ENCODE data around the gene CBARP.

The CBARP gene

DNA sequence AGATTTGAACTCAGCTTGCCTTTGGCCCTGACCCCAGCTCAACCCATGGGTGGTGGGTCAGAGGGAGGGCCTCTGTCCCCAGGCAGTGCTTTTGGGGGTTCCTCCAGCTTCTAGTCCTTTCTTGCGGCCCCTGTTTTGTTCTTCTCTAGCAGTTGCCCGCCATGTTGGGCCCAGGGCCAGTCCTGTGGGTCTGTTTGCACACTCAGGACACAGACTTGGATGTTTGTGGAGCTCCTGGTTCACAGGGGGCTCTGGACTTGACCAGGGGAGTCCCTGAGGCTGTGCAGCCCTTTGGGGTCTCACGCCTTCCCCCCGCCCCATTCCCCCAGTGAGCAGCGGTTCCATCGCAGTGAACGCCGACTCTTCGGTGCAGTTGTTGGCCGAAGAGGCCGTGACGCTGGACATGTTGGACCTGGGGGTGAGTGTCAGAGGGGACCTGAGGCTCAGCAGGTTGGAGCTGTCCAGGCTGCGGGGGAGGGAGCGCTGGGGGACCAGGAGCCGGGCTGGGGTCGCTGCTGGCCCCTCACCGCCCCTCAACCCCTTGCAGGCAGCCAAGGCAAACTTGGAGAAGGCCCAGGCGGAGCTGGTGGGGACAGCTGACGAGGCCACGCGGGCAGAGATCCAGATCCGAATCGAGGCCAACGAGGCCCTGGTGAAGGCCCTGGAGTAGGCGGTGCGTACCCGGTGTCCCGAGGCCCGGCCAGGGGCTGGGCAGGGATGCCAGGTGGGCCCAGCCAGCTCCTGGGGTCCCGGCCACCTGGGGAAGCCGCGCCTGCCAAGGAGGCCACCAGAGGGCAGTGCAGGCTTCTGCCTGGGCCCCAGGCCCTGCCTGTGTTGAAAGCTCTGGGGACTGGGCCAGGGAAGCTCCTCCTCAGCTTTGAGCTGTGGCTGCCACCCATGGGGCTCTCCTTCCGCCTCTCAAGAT lies 6.2 kb upstream of the CBARP start:
- in situ Hi-C loops (cut with HindIII; ENCODE audit: low sequenced_read_pairs): no loop called here

DNA sequence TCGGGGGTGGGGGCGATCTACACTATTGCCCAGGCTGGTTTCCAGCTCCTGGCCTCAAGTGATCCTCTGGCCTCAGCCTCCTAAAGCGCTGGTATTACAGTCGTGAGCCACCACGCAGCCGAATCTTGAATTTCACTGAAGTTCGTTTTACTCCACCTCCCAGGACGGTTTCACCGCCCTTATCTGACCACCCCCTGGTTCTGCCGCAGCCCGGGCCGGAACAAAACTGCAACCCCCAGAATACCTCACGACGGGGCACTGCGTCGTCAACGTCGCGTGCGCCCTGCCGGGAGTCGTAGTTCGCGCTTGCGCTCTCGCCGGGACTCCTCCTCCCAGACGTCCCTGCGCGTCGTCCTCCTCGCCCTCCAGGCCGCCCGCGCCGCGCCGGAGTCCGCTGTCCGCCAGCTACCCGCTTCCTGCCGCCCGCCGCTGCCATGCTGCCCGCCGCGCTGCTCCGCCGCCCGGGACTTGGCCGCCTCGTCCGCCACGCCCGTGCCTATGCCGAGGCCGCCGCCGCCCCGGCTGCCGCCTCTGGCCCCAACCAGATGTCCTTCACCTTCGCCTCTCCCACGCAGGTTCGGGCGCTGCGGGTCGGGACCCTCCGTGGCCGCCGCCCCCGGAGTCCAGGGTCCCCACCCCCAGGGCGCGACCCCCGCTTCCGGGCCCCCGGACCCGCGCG lies 3.8 kb upstream of the CBARP start, which contains the start of gene ATP5F1D:
ATP5F1D (plus strand) TSS at position 335 of the 679 bp plus-strand sequence; CDS start at position 435, 100 bp downstream.
- in situ Hi-C loops (cut with HindIII; ENCODE audit: low sequenced_read_pairs): no loop called here

DNA sequence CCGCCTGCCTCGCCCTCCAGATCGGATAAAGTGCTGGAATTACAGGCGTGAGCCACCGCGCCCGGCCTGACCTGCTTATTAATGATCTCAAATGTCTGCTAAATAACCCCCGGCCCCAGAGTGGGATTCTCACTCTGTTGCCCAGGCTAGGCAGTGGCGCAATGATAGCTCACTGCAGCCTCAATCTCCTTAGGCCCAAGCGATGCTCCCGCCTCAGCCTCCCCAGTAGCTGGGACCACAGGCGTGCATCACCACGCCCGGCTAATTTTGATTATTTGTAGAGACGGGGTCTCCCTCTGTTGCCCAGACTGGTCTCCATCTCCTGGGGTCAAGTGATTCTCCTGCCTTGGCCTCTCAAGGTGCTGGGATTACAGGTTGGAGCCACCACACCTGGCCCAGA lies 3.1 kb upstream of the CBARP start:
- in situ Hi-C loops (cut with HindIII; ENCODE audit: low sequenced_read_pairs): no loop called here

DNA sequence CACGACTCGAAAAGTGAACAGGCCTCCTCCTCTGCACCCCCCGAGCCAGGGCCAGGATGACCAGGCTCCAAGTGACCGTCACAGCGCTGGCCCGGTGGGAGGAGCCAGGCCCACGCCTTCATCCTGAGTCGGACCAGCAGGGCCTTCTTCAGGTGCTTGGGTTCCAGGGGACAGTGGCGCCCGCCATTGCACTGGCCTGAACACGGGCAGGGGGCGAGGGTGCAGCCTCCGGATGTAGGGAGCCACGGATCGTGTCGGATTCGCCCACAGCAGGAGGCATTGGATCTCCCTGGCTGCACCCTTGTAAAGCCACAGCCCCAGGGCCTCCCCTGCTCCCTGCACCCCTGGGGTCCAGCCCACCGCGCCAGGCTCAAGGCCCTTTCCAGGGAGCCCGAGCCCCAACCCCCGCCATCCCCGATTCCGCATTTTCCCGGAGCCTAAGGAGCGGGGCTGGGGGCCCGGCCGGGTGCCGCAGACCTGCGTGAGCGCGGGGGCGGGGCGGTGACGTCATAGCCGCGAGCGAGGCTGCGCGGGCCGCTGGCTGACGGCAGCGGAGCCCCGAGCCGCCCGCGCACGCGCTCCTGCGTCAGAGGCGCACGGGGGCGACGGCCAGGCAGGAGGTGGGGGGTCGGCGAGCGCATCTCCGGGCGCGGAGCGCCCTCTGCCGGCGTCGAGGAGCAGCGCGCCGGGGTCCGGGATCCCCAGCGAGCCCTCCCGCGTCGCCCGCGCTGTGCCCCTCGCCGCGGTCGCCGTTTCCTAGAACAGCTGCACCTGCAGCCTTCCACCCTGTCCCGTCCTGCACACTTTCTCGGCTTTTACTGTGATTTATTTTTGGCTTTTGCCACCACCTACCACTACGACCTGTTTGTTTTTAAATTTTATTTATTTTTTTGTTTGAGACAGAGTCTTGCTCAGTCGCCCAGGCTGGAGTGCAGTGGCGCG lies 2.3 kb upstream of the CBARP start:
- in situ Hi-C loops (cut with HindIII; ENCODE audit: low sequenced_read_pairs): no loop called here

DNA sequence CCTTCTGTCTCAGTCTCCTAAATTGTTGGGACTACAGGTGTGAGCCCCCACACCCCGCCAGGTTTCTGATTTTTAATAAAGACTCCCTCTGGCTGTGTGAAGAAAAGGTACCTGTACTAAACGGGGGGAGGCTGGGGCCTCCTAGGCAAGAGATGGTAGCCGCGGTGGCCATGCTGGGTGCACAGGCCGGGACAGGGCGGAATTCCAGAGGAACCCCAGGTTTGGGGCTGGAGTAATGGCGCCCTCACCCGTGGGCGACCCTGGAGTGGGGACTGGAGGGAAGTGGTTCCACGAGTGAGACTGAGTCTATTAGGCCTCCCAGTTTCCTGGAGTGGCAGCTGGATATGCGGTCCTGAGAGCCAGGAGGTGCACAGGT lies 1.6 kb upstream of the CBARP start:
- in situ Hi-C loops (cut with HindIII; ENCODE audit: low sequenced_read_pairs): no loop called here

DNA sequence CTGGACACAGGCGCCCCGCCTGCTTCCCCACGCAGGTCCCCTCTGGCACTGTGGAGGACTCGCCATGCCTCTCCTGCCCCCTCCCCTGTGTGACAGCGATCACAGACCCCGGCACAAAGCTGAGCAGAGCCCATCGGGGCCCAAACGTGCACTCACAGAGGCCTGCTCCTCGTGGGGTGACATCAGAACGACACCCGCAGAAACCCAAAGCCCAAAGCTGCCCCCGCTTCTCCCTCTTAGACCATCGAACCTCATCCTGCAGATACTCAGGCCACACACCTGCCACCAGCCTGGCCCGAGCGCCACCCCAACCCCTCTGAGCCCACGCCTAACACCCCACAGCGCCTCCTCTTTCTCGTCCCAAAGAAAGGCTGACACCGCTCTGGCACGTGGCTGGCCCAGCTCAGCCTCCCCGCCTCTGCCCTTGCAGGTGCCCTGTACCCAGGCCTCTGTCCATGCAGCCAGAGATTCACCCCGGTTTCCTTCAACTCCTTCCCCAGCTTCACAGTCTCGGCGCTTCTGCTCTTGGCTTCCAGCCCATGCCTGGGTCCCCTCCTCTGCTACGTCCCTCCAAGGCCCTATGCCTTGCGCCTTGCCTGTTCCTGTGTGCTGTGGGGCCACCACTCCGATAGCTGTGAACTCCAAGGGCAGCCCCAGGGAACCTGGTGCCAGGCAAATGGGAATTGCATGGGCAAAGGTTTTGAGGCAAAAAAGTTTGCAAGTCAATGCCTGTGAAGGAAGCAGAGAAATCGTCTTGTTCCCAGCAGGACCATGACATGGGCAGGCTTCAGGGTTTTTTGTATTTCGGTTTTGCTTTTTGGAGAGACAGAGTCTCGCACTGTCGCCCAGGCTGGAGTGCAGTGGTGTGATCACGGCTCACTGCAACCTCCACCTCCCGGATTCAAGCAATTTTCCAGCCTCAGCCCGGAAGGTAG lies 831 bp upstream of the CBARP start:
- in situ Hi-C loops (cut with HindIII; ENCODE audit: low sequenced_read_pairs): no loop called here

DNA sequence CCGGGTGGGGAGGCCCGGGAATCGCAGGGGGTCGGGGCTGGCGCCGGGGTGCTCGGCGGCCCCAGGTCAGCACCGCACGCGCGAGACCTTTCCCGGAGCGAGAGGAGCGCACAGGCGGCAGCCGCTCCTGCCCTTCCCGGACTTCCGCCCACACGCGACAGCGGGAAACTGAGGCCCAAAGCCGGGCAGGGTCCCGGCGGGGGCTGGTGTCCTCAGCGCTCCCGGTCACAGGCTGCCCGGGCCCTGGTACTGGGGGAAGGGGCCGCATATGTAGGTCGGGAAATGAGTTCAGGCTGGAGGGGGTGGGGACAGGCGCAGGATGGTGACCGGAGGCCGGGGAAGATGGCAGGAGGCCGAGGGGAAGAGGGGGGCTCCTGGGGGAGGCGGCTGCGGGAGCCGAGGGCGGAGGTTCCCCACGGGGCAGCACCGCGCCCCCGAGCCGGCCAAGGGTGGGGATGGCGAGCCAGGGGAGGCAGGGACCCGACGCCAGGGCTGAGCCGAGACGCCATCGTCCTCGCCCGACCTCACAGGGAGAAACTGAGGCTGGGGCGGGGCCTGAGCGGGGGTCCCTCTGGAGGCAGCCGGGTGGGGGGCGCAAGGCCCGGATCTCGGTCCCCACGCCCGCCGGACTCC lies 662 bp downstream of the CBARP start:
- in situ Hi-C loops (cut with HindIII; ENCODE audit: low sequenced_read_pairs): no loop called here

DNA sequence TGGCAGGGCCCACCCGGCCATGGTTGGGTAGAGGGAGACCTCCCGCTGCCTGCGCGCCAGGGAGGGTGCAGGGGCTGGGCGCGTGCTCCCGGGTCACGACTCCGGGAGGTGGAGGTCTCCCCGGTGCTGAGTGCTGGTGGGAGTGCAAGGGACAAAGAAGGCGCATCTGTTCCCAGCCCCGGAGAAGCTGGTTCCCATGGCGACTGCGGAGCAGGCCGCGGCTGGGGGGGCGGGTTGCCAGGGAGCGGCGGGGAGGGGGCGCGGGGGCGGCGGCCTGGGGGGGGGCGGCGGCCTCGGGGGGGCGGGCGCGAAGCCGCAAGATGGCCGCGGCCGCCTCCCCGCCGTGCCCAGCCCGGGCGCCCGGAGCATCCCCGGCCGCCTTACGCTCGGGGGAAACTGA lies 1.2 kb downstream of the CBARP start:
- in situ Hi-C loops (cut with HindIII; ENCODE audit: low sequenced_read_pairs): no loop called here

DNA sequence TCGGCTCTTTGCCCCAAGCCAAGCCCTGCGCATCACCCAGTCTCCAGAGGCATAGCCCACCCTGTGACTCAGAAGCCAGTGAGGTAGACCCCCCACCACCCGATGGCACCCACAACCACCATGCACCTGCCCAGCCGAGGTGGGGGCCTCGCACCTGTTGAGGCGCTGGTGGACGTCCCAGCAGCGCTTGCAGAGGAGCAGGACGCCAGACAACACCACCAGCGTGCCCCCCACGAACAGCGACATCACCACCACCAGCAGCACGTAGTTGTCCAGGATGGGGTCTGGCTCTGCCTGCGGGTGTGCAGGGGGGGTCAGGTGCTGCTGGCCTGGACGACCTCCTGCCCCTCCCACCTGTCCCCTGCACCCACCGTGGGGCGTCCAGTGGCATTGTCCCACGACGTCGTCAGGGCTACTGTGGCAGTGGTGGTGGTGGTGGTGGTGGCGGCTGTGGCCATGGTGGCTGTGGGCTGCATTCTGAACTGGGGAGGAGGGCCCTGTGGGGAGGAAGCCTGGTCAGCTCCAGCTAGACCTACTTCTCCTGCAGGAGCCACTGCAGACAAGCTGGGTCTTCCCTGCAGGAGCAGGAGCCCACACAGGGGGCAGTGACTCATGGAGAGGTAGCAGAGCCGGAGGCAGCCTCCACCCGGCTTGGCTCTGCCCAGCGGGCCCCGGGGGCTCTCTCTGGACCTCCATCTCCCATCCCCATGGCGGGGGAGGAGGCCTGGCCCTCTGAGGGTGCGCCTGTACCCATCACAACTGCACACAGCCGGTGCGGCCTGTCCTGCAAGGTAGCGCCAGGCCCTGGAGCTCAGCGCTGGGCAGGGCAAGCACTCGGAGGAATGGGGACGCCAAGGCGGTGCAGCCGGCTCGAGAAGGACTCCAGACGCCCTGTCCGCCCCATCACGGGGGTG lies 1.9 kb downstream of the CBARP start:
- in situ Hi-C loops (cut with HindIII; ENCODE audit: low sequenced_read_pairs): no loop called here

DNA sequence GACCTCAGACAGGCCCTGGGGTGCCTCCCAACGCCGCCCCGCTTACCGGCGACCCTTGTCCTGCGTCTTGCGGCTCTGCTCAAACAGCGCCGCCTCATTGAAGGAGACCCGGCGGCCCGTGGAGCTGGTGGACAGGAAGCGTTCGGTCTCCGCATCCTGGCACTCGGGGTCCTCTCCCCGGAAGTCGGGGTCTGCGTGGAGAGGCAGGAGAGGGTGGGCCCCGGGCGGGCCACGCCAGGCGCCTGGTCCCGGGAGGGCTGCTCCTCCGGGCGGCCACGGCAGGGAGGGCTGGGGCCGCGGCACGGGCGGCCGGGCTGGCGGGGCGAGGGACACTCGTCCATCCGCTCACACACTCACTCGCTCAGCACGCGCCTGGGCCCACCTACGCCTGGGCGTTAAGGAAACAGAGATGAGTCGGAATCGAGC lies 2.8 kb downstream of the CBARP start:
- in situ Hi-C loops (cut with HindIII; ENCODE audit: low sequenced_read_pairs): no loop called here

DNA sequence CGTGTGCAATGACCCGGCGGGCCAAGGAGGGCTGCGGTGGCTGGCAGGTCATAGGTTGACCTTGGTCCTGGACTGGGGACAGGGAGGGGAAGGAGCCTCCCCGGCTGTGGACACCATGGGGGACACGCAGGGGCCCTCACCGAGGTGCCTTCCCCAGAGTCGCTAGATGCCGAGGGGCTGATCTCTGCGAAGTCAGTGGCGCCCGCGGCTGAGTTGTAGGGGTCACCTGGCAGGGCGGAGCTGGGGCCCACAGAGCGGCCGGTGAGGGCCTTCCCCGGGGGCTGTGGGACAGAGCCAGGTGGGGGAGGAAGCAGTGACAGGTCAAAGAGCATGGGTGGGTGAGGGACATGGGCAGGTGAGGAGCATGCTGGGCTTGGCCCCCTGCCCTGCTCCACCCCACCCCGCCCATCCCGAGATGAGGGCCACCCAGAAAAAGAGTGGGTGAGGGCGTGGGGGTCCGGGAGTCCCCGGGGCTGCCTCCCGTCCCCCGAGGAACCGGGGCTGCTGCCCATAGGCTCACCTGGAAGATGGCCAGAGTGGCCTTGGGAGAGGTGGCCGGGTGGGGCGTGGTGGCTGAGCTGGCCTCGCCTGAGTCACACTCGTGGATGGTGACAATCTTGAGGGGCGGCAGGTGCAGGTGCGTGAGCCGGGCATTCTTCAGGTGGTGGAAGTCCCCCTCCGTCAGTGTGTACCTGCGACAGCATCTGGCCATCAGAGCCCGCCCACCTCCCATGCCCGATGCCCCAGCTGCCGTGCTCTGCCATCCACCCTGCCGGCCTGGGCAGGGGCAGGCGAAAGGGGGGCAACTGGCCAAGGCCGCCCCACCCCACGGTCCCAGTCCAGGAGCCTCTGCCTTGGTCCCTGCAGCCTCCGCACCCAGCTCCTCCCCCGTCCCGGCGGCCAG lies 3.5 kb downstream of the CBARP start:
- in situ Hi-C loops (cut with HindIII; ENCODE audit: low sequenced_read_pairs): no loop called here

DNA sequence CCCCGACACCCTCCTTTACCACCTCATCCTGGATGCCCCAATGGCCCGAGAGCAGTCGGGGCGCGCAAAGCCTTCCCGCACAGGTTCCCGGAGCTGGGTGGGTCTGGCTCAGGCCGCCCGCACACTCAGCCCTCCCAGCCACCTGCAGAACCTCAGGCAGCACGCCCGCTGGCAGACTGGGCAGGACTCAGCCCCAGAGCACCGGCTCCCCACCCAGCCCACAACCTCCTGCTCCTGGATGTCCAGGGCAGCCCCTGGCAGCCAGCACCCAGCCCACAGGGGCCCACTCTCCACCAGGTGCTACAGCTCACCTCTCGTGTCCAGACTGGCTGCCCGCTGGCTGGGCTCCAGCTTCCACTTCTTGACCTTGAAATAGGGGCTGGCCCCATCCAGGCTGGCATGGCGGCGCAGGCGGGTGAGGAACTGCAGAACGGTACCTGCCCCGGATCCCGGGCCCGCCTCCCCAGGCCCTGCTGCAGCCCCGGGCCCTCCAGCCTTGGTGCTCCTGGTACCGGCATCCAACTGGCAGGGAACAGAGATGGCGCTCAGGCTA lies 4.6 kb downstream of the CBARP start:
- in situ Hi-C loops (cut with HindIII; ENCODE audit: low sequenced_read_pairs): no loop called here

DNA sequence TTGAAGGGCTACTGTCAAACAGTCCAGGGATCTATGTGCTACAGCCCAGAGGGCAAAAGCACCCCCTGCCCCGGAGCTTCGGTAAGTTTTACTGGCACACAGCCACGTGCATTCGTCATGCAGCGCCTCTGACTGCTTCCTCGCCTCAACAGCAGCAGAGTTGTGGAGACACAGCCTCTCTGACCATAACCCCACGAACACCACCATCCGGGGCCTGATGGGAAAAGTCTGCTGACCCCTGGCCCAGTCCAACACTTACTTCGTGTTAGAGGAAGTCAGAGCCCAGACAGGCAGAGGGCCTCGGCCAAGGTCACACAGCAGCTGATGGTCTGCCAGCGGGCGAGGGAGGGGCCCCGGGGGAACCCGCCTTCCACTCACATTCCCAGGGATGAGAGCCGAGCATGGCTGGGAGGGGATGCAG lies 5.1 kb downstream of the CBARP start:
- in situ Hi-C loops (cut with HindIII; ENCODE audit: low sequenced_read_pairs): no loop called here

DNA sequence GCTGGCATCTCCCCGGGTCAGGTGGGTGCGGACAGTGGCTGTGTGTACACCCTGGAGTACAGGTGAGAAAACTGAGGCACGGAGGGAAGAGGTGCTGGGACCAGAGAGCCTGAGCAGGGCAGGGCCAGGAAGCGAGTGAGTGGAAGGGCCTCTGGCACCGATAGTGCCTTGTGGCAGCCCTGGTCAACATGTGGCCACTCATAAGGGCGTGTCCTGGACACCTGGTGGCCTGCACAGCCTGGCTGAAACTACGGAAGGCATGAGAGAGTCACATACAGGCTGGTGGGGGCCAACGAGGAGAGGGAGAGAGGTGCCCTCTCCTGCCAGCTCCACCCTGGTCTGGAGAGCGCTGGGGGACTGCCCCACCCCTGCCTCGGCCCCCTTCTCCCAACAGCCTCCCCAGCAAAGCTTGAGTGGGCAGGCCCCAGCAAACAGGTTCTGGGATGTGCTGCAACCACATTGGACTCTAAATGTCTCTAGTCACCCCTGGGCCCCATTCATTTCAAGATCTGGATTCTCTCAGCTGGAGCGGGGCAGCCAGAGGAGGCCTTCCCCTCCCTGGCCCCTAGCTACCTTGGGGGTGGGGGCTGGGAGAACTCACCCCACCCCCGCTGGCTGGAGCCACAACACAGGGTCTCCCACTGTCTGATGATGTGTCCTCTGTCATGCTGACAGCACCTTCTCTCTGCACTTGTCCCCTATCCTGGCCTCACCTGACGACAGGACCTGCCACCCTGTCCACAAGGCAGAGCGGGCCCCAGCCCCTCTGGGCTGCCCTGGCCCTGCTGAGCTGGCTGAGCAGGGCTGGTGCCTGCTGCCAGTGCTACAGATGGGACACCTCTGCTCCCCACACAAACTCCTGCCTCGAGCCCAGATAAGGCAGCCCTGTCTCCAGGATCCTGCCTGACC lies 5.8 kb downstream of the CBARP start:
- in situ Hi-C loops (cut with HindIII; ENCODE audit: low sequenced_read_pairs): no loop called here

DNA sequence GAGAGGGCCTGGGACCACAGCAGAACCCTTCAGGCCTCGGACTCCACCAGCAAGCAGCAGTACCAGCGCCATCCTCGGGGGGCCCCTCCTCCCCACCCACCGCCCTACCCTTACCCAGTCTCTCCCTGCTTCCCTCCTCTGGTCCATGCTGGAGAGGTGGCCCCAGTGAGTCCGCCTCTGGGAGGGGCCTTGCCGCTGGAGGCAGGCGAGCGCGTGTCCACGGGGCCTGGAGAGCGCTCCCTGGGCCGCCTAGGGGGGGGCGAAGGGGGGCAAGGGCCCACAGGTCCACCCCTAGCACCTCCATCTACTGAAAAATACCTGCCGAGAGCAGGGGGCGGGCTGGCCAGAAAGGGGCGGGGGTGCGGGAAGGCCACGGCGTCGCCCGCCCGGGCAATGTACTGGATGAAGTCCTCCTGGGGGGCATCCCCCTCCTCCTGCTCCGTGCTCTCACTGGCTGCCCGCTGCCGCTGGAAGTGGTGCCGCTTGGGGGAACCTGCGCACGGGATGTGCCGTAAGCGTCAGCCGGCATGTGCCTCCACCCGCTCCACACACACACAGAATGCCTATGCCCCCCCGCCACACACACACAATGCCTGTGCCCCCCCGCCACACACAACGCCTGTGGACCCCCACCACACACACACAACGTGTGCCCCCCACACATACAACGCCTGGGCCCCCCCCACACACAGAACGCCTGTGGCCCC lies 6.9 kb downstream of the CBARP start:
- in situ Hi-C loops (cut with HindIII; ENCODE audit: low sequenced_read_pairs): no loop called here
